PC-9 (cell line): Measurements from ENCODE around the gene FOXL1.

Experiments used
- CTCF ChIP-seq: fragments of 200-600 bp; sonication (generic); conservative IDR thresholded peaks from 2 replicates; pipeline ENCODE4 v1.6.1; 2017; ENCODE audit warnings: mixed run types, antibody characterized with exemption, mild to moderate bottlenecking, moderate library complexity
- EZH2 ChIP-seq: fragments of 200-600 bp; sonication (generic); IDR thresholded peaks from 2 replicates; pipeline ENCODE4 v1.8.0; 2017; ENCODE audit warnings: antibody characterized with exemption, low read depth

DNA sequence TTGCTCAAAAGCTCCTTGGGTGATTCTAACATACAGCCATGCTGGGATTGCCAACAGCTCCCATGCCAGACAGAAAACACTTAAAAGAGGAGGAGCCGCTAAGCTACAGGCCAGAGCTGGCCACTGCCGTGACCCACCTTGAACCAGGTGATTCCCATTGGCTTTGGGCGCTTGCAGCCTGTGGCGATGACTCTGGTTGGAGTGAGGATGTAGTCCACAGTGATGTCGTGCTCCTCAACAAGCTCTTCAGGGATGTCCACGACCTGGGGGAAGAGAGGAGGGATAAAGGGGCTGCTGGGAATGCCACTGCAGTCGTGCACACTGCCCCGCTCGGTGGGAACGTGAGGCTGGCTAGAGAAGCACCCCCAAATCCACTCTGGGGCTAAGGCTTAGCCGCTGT is 36.8 kb upstream of the FOXL1 start:
- TF ChIP-seq EZH2: no peak
- TF ChIP-seq CTCF: no peak
